GM12864 (cell line): Measurements from ENCODE around the gene NMT1.

Experiments used
- DNase-seq: peaks from one replicate; pipeline ENCODE4 v3.0.0-alpha.2; 2011; ENCODE audit warnings: low read depth
- H3K4me3 ChIP-seq: 2 replicates; pipeline ENCODE4 v1.5.1; 2011; ENCODE audit warnings: mild to moderate bottlenecking, low read depth, low read length, control low read depth
- TF ChIP-seq, protein P1 (sequence below): IDR thresholded peaks from 2 replicates; pipeline ENCODE4 v1.5.1; 2011; ENCODE audit warnings: low read depth, mild to moderate bottlenecking, moderate library complexity, low read length, control low read depth, inconsistent platforms; ENCODE audit errors: missing control alignments

The NMT1 gene

DNA sequence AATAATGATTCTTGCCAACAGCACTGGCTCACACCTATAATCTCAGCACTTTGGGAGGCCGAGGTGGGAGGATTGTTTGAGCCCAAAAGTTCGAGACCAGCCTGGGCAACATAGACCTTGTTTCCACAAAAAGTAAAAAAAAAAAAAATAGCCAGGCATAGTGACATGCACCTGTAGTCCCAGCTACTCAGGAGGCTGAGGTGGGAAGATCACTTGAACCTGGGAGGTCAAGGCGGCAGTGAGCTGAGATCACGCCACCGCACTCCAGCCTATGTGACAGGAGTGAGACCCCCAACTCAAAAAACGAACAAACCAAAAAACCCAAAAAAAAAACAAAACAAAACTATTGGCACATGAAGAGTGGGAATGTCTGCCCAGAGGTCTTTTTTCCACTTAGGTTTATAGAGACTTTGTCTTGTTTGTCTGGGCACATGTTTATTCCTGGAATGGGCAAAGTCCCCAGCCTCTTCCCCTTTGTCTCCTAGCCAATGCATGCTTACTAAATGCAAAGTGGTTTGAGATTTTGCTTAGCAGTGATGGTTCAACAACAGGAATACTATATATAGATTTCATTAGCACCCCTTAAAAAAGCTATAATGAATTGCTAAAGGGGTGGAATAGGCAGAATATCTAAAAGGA lies 25.9 kb downstream of the NMT1 start:
- DNase-seq = no peak
- H3K4me3 ChIP-seq = no peak overlapping the region
- TF ChIP-seq, protein P1, sequence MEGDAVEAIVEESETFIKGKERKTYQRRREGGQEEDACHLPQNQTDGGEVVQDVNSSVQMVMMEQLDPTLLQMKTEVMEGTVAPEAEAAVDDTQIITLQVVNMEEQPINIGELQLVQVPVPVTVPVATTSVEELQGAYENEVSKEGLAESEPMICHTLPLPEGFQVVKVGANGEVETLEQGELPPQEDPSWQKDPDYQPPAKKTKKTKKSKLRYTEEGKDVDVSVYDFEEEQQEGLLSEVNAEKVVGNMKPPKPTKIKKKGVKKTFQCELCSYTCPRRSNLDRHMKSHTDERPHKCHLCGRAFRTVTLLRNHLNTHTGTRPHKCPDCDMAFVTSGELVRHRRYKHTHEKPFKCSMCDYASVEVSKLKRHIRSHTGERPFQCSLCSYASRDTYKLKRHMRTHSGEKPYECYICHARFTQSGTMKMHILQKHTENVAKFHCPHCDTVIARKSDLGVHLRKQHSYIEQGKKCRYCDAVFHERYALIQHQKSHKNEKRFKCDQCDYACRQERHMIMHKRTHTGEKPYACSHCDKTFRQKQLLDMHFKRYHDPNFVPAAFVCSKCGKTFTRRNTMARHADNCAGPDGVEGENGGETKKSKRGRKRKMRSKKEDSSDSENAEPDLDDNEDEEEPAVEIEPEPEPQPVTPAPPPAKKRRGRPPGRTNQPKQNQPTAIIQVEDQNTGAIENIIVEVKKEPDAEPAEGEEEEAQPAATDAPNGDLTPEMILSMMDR = no peak

DNA sequence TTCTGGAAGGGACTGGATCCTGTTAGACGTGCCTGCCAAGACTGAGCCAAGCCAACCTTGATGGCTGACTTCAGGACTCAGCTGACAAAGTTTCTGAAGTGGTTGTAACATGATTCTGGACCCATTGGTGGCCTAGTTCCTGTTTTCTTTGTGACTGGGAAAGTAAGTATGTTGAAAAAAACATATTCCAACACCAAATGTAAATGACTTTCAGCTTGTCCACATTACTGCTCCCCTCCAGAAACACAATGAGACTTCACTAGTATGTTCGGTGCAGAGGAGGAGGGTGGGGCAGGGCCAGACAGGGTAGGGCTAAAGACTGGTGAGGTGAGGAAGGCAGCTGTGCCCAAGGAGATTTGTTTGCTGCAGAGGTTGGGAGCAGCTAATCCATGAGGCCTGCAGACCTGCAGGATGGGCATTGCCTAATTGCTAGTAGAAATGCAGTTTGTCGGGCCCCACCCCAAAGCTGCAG lies 26.4 kb downstream of the NMT1 start:
- TF ChIP-seq, protein P1 = no peak
- no peak overlapping the region for H3K4me3 ChIP-seq
- DNase-seq = no peak

DNA sequence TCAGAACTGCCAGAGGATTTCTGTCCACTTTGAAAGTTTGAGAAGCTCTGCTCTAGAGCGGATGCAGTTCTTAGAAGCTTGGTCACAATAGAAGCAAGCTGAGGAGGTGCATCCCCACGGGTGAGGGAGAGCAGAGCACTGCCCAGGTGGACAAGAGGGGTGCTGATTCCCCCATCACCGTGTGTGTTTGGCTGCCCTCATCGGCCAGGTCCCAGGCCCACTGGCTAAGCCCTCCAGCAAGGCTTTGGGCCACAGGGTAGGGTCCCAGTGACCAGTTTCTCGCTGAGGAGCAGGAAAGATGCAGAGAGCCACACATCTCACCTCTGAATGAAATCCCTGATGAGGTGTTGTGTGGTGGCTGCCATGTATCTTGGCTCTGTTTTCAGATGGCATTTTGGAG lies 26.9 kb downstream of the NMT1 start:
- DNase-seq = no peak
- TF ChIP-seq, protein P1 = no peak
- no peak overlapping the region for H3K4me3 ChIP-seq

DNA sequence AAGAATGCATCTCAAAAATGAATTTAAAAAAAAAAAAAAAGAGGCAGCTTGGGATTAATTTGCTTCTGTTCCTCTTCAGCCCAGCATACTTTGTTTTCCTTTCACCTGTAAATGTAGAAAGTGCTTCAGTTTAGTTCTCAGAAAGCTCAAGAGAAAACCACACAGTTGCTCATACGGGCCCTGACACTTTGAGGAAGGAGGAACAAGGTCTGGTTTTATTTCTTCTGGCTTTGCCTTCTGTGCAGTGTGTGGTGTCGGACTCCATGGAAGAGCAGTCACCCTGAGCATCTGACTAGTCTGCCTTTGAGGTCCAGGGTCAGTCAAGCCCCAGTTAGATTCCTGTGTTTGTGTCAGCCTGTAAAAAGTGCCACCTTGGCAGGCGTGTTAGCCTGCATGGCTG lies 27.6 kb downstream of the NMT1 start:
- DNase-seq = no peak
- TF ChIP-seq, protein P1 = no peak
- H3K4me3 ChIP-seq = no peak overlapping the region

DNA sequence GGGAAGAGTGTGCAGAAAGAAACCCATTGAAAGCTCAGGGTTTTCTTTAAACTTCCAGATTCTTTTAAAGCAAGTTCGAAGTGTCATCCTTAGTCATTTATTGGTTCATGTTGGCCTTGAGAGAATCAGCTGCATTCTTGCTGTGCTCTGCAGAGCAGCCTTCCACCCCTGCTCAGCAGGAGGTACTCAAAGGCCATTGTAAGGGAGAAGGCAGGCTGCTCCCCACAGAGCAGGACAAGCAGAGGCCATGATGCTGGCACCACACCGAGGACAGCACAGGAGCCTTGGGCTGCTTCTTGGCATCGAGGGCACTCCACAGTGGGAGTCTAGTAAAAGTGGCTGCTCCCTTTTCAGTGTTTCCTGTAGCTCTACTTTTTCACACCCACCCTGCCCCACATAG lies 29.6 kb downstream of the NMT1 start:
- no peak for DNase-seq
- no peak overlapping the region for H3K4me3 ChIP-seq
- TF ChIP-seq, protein P1 = no peak

DNA sequence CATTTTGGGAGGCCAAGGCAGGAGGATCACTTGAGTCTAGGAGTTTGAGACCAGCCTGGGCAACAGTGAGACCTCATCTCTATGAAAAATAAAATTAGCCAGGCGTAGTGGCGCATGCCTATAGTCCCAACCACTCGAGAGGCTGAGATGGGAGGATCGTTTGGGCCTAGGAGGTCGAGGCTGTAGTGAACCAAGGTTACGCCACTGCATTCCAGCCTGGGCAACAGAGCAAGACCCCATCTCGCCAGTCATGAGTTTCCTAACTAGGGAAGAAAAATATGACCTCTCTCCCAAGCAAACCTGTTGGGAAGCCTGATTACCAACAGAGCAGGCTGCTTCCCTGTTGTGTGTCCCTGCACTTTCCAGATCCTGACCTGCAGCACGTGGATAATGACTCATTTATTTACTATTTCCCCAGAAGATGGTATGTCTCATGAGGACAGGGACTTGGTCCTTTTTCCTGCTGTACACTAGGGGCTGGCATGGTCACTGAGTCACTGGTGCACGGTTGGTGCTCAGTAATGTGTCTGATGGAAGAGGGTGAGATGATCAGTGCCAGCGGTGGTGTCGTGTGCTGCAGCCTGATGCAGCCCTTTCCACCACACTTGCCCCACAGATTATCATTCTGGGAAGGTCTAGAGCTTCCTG lies 30.8 kb downstream of the NMT1 start:
- no peak for DNase-seq
- H3K4me3 ChIP-seq = no peak overlapping the region
- TF ChIP-seq, protein P1 = no peak
